CD4-positive, alpha-beta T cell (primary cell): ENCODE results near the gene RAPGEF1. TPM values are rescaled to one million over a fixed set of nuclear protein-coding genes. Genes with fewer than 3 reads are reported as not detected.
A peak's percentile ranks its signal among the peaks of the same experiment; 100 is the strongest.

ENCODE experiments used
- ATAC-seq: fragments of 200-7000 bp; cut with Tn5 transposase; one replicate; pipeline ENCODE4 v1.10.0; 2022; ENCODE audit warnings: mild to moderate bottlenecking; ENCODE audit not compliant: poor library complexity
- CTCF ChIA-PET: fragments of 350-600 bp; sonication (Branson Sonifier 250); formaldehyde crosslinking; loops from one replicate; lab custom pipeline; 2021; ENCODE audit warnings: antibody characterized with exemption, inconsistent platforms; lab: Charles Lee
- POLR2A ChIA-PET: fragments of 350-600 bp; sonication (Branson Sonifier 250); formaldehyde crosslinking; loops from one replicate; lab custom pipeline; 2021; ENCODE audit warnings: antibody characterized with exemption, inconsistent platforms; lab: Charles Lee
- DNase-seq, 14 experiments: peaks; one replicate each; pipeline ENCODE4 v3.0.0-alpha.2; 2013 to 2020; ENCODE audit warnings: mixed read lengths in 2 of 14
- H3K27ac ChIP-seq, 2 donors: one replicate each; pipeline versions ENCODE4 v1.5.1 to v1.7.0; 2013; ENCODE audit warnings: low read length in 2 of 2, low read depth in 1 of 2, mild to moderate bottlenecking in 1 of 2
- H3K27me3 ChIP-seq, 2 experiments: 1 replicate in 1 of 2; 2 replicates in 1 of 2; pipeline versions ENCODE4 v1.6.1 to v1.7.0; 2013; ENCODE audit warnings: low read length in 2 of 2, control low read depth in 1 of 2, mild to moderate bottlenecking in 1 of 2, moderate library complexity in 1 of 2; ENCODE audit not compliant: insufficient read depth in 2 of 2, control insufficient read depth in 1 of 2
- H3K36me3 ChIP-seq: one replicate; pipeline ENCODE4 v1.6.1; 2013; ENCODE audit warnings: low read length, control low read depth; ENCODE audit not compliant: insufficient read depth
- H3K4me1 ChIP-seq: one replicate; pipeline ENCODE4 v1.6.1; 2013; ENCODE audit warnings: low read length, control low read depth; ENCODE audit not compliant: insufficient read depth
- H3K4me3 ChIP-seq: one replicate; pipeline ENCODE4 v1.5.1; 2013; ENCODE audit warnings: mild to moderate bottlenecking, low read length, moderate library complexity
- H3K9me3 ChIP-seq, 2 experiments: 1 replicate in 1 of 2; 2 replicates in 1 of 2; pipeline versions ENCODE4 v1.6.1 to v1.7.0; 2013; ENCODE audit warnings: low read length in 2 of 2, mild to moderate bottlenecking in 2 of 2, control low read depth in 1 of 2, moderate library complexity in 1 of 2; ENCODE audit not compliant: control insufficient read depth in 1 of 2, insufficient read depth in 1 of 2
- H3K27ac Mint-ChIP-seq: one replicate; pipeline ENCODE4 v1.8.0; 2020; ENCODE audit warnings: mixed read lengths
- H3K27me3 Mint-ChIP-seq: one replicate; pipeline ENCODE4 v1.8.0; 2021; ENCODE audit warnings: mixed read lengths
- H3K36me3 Mint-ChIP-seq: one replicate; pipeline ENCODE4 v1.8.0; 2021; ENCODE audit warnings: low read depth, mixed read lengths
- H3K4me1 Mint-ChIP-seq: one replicate; pipeline ENCODE4 v1.8.0; 2021; ENCODE audit warnings: low read depth, mixed read lengths
- H3K4me3 Mint-ChIP-seq: one replicate; pipeline ENCODE4 v1.8.0; 2020; ENCODE audit warnings: mild to moderate bottlenecking, mixed read lengths
- H3K9me3 Mint-ChIP-seq: one replicate; pipeline ENCODE4 v1.8.0; 2020; ENCODE audit warnings: mixed read lengths
- CTCF ChIP-seq: fragments of 200-600 bp; IDR thresholded peaks from one replicate; pipeline ENCODE4 v1.8.0; 2022; ENCODE audit warnings: antibody characterized with exemption, mild to moderate bottlenecking
- intact Hi-C, 2 experiments: fragments of 100-400 bp; cut with DNase I in 1 of 2; cut with micrococcal nuclease in 1 of 2; formaldehyde crosslinking; loops; one replicate each; pipeline versions ENCODE4 v1.15.1 to v1.9.0; 2023 to 2025; cut with DNase I, micrococcal nuclease
- total RNA-seq, 174 experiments: library from RNA in 2 of 174; stranded (reverse) in 2 of 174; gene quantifications; one replicate each; pipeline ENCODE4 v1.2.3 and lab custom pipeline; 2021 to 2026

The RAPGEF1 gene
- total RNA-seq, 2 experiments from 2014 or later: 130 to 134 TPM

- Mint-ChIP-seq H3K9me3 (no peaks in the 10 kb centered on the region), H3K4me1 (peaks cover 62% of the 10 kb centered on the region), H3K36me3 (peaks cover 11% of the 10 kb centered on the region), H3K4me3 (peak overlapping the region; percentile 95), H3K27me3 (no peaks in the 10 kb centered on the region), H3K27ac (peak overlapping the region; percentile 90)
- intact Hi-C loops: loop anchor here (1.0 to 5.0 kb wide), 2 partner anchors 10 to 62 kb away; no protein-coding TSS in a partner anchor
- ChIA-PET CTCF (interaction anchor here (0.7 to 2.9 kb wide), 10 partner anchors 11 to 148 kb away, joined by 3 to 20 read pairs (median 6); no protein-coding TSS in a partner anchor), POLR2A (interaction anchor here (0.7 to 2.3 kb wide), 13 partner anchors 11 to 341 kb away, joined by 3 to 15 read pairs (median 3); no protein-coding TSS in a partner anchor)
- H3K27ac ChIP-seq: peak overlapping the region; percentile 24
- H3K4me1 ChIP-seq: peaks cover 69% of the 10 kb centered on the region
- peak in 8 of 14 experiments; percentile 24 to 77 (median 46) for DNase-seq
- H3K27me3 ChIP-seq: no peaks in the 10 kb centered on the region
- no peaks in the 10 kb centered on the region for H3K9me3 ChIP-seq
- peak overlapping the region; percentile 85 for H3K4me3 ChIP-seq
- TF ChIP-seq CTCF: no peak
- ATAC-seq: peak; percentile 27
- H3K36me3 ChIP-seq: no peaks in the 10 kb centered on the region
Measured at GRCh38 chr9:131739133-131739958, 530 bp downstream of the RAPGEF1 start.

GRCh38 chr9:131738293-131739132, 1.4 kb downstream of the RAPGEF1 start:
- H3K27ac ChIP-seq: peak overlapping the region; percentile 24 to 55
- Mint-ChIP-seq H3K27me3 (no peaks in the 10 kb centered on the region), H3K4me3 (peak overlapping the region; percentile 95), H3K36me3 (peaks cover 13% of the 10 kb centered on the region), H3K4me1 (peaks cover 62% of the 10 kb centered on the region), H3K27ac (peak overlapping the region; percentile 90), H3K9me3 (no peaks in the 10 kb centered on the region)
- ChIA-PET CTCF (interaction anchor here (0.7 to 2.9 kb wide), 9 partner anchors 10 to 147 kb away, joined by 3 to 20 read pairs (median 8); no protein-coding TSS in a partner anchor), POLR2A (interaction anchor here (0.6 to 2.3 kb wide), 12 partner anchors 8 to 340 kb away, joined by 3 to 15 read pairs (median 3); no protein-coding TSS in a partner anchor)
- no peaks in the 10 kb centered on the region for H3K9me3 ChIP-seq
- peak in 4 of 14 experiments; percentile 7 to 42 (median 32) for DNase-seq
- no peaks in the 10 kb centered on the region for H3K36me3 ChIP-seq
- intact Hi-C loops: loop anchor here (1.0 to 5.0 kb wide), 2 partner anchors 9 to 61 kb away; no protein-coding TSS in a partner anchor
- no peak for TF ChIP-seq CTCF
- ATAC-seq: peak; percentile 21
- H3K4me1 ChIP-seq: peaks cover 69% of the 10 kb centered on the region
- peak overlapping the region; percentile 85 for H3K4me3 ChIP-seq
- no peaks in the 10 kb centered on the region for H3K27me3 ChIP-seq

- ATAC-seq: no peak
- peak overlapping the region; percentile 83 for H3K4me3 Mint-ChIP-seq
- H3K4me1 Mint-ChIP-seq: peaks cover 60% of the 10 kb centered on the region
- Histone ChIP-seq H3K4me1 (peaks cover 74% of the 10 kb centered on the region), H3K36me3 (no peaks in the 10 kb centered on the region), H3K9me3 (no peaks in the 10 kb centered on the region), H3K27ac (peak overlapping the region; percentile 16 to 86), H3K27me3 (no peaks in the 10 kb centered on the region), H3K4me3 (peak overlapping the region; percentile 22)
- H3K27me3 Mint-ChIP-seq: no peaks in the 10 kb centered on the region
- intact Hi-C loops: loop anchor here in 1 of 2 experiments (5.0 kb wide), 1 partner anchor 60 kb away; no protein-coding TSS in a partner anchor
- H3K27ac Mint-ChIP-seq: peak overlapping the region; percentile 86
- TF ChIP-seq CTCF: no peak
- CTCF ChIA-PET: interaction anchor here (1.5 to 1.6 kb wide), 2 partner anchors 10 to 68 kb away, joined by 3 read pairs; no protein-coding TSS in a partner anchor
- H3K36me3 Mint-ChIP-seq: peaks cover 13% of the 10 kb centered on the region
- no peak for DNase-seq
- H3K9me3 Mint-ChIP-seq: no peaks in the 10 kb centered on the region
- POLR2A ChIA-PET: interaction anchor here (0.6 to 2.3 kb wide), 3 partner anchors 10 to 137 kb away, joined by 3 to 15 read pairs (median 3); no protein-coding TSS in a partner anchor
Measured at GRCh38 chr9:131737426-131737825, 2.5 kb downstream of the RAPGEF1 start.
